ENCODE measurements around the gene CTNNA3.

CTNNA3 gene

DNA sequence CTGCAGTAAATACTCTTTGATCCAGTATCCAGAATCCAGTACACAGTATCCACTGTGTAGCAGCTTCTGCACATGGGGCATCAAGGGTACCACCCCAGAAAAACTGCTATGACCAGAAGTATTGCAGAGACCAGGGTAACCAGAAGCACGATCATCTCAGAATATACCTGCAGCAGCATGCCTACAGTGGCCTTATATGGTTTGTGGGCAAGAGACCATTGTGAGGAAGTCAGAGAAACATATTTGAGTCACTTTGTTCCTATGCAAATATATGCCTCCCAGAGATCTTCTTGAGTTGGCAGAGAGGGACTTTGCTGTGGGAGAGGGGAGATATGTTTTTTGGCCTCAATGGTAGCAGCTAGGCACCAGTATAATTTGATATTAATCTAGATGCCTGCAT is 976.5 kb downstream of the CTNNA3 start:
- DNase-seq, result no peak

GRCh38 chr10:66717231-66717981 is 978.6 kb downstream of the CTNNA3 start:
- no peak for DNase-seq

GRCh38 chr10:66714741-66715140 is 981.3 kb downstream of the CTNNA3 start:
- no peak for DNase-seq

DNA sequence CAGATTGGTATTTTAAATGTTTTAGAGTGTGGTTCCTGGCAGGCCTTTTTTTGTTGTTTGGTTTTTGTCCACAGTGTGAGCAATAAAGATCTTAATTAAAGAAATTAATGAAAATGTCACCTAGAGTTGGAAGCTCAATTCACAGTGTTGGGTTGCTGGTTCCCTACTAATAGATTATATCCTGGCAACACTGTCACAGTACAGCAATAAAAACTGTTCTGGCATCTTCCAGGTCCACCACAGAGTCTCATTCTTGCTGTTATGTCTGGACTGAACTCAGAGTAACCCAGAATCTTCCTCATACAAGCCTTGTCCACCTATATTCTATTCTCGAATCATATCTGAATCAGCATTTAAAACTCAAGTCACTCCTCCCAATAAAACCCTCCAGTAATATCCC is 982.6 kb downstream of the CTNNA3 start:
- no peak for DNase-seq

DNA sequence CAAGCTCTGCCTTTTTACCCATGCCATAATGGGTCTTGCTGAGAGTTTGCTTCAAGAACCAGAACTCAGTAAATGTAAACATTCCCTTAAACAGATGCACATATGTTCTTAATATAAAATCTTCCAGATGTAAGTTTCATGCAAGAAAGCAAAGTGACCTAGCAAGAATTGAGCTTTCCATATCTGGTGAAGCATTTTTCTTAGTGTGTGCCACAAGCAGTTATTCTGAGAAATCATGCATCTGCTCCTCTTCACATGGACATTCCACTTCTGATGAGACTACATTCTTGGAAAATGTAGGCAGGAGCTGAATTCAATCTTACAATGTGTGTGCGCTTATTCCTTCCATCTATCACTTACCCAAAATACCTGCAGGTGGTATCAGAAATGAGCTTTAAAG is 997.9 kb downstream of the CTNNA3 start:
- no peak for DNase-seq

- no peak for DNase-seq
Observed at GRCh38 chr10:66695046-66695445, 1000.9 kb downstream of the CTNNA3 start.

DNA sequence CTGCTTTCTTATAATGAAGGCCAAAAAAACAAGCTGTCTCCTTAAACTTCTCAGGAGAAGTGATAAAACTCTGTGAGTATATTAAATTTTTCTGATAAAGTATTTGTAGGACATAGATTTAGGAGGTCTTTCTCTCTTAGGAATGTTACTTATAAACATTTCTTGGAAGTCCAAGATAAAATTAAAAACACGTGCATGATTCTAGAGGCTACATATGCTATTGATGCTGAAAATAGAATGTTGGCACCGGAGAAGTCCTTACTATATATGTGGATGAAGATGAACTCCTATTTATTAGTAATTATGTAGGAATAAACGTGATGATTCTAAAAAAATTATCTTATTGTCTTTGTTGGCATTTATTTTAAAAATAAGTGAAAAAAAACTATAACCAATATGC is 1011.4 kb downstream of the CTNNA3 start:
- DNase-seq, result no peak

DNA sequence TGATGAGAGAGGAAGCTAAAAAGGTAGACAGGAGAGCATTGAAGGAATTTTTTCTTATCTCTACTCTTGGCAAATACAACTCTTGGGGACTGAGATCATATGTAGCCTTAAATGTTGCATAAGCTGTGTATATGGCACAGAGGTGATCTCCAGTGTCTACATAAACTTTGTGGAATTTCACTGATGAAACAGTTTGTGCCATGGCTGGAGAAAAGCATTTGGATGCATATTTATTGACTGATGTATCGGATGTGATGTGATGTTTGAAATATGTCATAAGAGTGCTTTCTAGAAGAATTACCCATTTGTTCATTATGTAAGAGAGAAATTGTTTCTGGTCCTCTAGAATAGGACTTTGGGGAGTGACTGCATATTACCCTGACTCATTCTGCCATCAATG is 1015.1 kb downstream of the CTNNA3 start:
- DNase-seq, result no peak

DNA sequence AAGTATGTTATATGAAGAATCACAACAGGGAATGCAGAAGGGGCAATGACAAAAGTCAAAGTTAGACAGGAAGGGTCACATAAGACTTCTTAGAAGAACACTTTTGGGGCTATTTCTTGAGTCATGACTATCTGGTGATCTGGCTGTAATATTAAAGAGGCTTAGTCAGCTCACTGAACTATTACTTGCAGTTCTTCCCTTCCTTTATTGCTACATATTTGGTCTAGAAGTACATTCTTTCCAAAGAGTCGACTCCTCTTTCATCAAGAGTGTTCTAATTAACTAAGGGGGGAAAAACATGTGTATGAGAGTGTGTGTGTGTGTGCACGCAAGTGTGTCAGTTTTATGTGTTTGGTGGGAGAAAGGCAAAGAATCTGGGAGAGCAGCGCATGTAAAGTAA is 1017.5 kb downstream of the CTNNA3 start:
- DNase-seq, result no peak

GRCh38 chr10:66673071-66673470 is 1022.9 kb downstream of the CTNNA3 start:
- no peak for DNase-seq

- no peak for DNase-seq
Observed at GRCh38 chr10:66671562-66671961, 1024.4 kb downstream of the CTNNA3 start.

DNA sequence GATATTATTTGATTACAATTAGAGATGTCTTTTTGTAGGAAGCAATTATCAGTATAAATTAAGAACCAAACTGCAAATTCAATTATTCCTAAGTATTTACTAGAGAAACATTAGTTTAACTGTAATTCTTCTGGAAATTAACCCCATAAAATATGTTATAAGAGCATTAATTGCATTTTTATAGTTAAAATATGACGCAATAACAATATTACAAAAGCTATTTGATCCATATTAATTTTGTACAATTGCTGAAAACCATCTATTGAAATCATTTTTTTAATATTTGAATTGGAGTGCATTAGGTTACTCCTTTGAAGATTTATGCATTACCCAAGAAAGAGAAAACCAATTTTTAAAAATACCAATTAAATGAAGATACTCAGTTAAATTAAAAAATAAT is 1024.9 kb downstream of the CTNNA3 start:
- no peak for DNase-seq

DNA sequence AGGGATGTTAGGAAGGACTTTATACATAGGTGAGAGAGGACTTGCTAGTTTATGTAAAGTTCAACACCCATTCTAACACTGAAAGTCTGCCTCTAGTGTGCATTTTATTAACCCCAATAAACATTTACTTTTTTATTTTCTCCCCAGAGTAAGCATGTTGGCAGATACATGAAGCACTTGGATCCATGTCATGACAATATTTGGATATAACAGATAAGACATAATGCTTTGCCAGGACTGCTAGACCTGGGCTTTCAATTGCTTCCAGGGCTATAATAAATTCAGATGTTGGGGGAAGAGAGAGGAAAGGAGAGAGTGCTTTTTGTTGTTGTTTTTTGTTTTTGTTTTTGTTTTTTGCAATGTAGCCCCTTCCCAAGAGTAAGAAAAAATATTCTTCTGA is 1039.5 kb downstream of the CTNNA3 start:
- DNase-seq, result no peak

DNA sequence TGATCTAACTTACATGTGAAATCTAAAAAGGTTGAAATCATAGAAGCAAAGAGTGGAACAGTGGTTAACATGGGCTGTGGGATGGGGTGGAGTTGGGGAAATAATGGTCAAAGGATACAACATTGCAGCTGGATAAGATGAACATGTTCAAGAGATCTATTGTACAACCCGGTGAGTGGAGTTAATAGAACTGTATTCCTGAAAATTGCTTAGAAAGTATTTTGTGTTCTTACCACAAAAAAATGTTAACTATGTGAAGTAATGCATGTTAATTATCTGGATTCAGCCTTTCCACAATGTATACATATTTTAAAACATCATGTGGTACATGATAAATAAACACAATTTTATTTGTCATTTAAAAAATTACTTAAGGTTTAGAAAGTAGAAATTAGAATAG is 1041.1 kb downstream of the CTNNA3 start:
- DNase-seq, result no peak

- no peak for DNase-seq
Observed at GRCh38 chr10:66651308-66652082, 1044.5 kb downstream of the CTNNA3 start.

DNA sequence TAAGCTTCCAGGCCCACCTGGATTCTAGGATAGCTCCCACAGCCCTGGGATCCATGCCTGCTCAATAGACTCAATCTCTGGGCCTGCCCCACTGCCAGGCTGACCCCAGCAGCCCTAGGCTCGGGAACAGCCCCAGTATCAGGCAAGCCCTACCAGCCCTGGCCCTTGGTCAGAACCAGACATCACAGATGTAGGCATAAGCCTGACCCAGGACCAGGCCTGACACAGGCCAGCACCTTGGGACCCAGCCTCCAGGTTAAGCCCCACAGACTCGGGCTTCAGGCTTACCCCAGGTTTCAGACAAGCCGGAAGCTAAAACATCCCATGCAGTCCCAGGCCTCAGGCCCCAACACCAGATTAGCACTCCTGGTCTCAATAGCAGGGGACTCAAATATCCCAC is 1046.4 kb downstream of the CTNNA3 start:
- no peak for DNase-seq

- DNase-seq, result no peak
Observed at GRCh38 chr10:66642217-66642616, 1053.8 kb downstream of the CTNNA3 start.

GRCh38 chr10:66639371-66639770 is 1056.6 kb downstream of the CTNNA3 start:
- no peak for DNase-seq

GRCh38 chr10:66637273-66638036 is 1058.5 kb downstream of the CTNNA3 start:
- DNase-seq, result no peak

- DNase-seq, result no peak
Observed at GRCh38 chr10:66629996-66630395, 1066.0 kb downstream of the CTNNA3 start.

DNA sequence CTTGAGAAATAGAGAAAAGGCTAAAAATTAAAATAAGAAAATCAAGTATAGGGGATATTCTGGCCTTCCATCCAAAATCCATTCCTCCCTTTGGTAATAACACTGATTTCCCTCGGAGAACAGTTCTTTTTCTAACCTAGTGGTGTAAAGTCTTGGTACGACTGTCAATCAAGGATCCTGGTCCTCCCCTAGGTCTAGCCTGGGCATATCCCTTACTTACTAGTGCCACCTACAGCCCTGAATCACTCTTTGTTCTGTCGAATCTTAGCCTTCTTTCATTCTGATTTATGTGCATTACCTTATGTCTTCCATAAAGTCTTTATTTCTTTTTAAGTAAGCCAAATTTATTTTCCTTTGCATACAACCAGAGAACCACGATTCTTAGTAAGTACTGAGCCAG is 1068.8 kb downstream of the CTNNA3 start:
- DNase-seq, result no peak

- no peak for DNase-seq
Observed at GRCh38 chr10:66625709-66626590, 1070.0 kb downstream of the CTNNA3 start.

- DNase-seq, result no peak
Observed at GRCh38 chr10:66622050-66622449, 1073.9 kb downstream of the CTNNA3 start.
